Caco-2 (cell line): ENCODE data around the gene NRIP1. TPM values are rescaled to one million over a fixed set of nuclear protein-coding genes. Genes with fewer than 3 reads are reported as not detected.

Experiments used
- BruUV-seq: library from RNA; stranded (reverse); fragments of 400-500 nt; replicated peaks from 2 replicates; lab custom pipeline; 2021; lab: Mats Ljungman, UMichigan
- CTCF ChIA-PET: fragments of 300-600 bp; sonication (Branson Sonifier 250); formaldehyde crosslinking; loops from one replicate; lab custom pipeline; 2022; ENCODE audit warnings: antibody characterized with exemption; lab: Charles Lee
- POLR2A ChIA-PET: fragments of 300-600 bp; sonication (Branson Sonifier 250); formaldehyde crosslinking; loops from one replicate; lab custom pipeline; 2022; ENCODE audit warnings: antibody characterized with exemption; lab: Charles Lee
- DNase-seq, 2 experiments: peaks; one replicate each; pipeline versions ENCODE4 v3.0.0 to v3.0.0-alpha.2; 2020 to 2022
- H3K27me3 ChIP-seq: replicated peaks from 2 replicates; pipeline ENCODE4 v1.6.0; 2011; ENCODE audit warnings: low read length; ENCODE audit not compliant: control insufficient read depth, insufficient read depth
- H3K36me3 ChIP-seq: 2 replicates; pipeline ENCODE4 v1.5.1; 2011; ENCODE audit warnings: low read length; ENCODE audit not compliant: control insufficient read depth, insufficient read depth
- H3K4me1 ChIP-seq: fragments of 250-450 bp; sonication (Bioruptor Pico); 2 replicates; pipeline ENCODE4 v1.5.1; 2020; ENCODE audit warnings: mild to moderate bottlenecking
- H3K4me3 ChIP-seq: 2 replicates; pipeline ENCODE4 v1.5.1; 2011; ENCODE audit warnings: low read depth, mild to moderate bottlenecking, control low read depth, low read length
- H3K9me3 ChIP-seq: fragments of 250-450 bp; sonication (Bioruptor Pico); 2 replicates; pipeline ENCODE4 v1.5.1; 2020; ENCODE audit warnings: mild to moderate bottlenecking, moderate library complexity
- H3K27ac Mint-ChIP-seq: one replicate; pipeline ENCODE4 v1.8.0; 2022; ENCODE audit warnings: mixed read lengths; ENCODE audit not compliant: unreplicated experiment
- H3K27me3 Mint-ChIP-seq: one replicate; pipeline ENCODE4 v1.8.0; 2022; ENCODE audit warnings: mixed read lengths; ENCODE audit not compliant: insufficient read depth, unreplicated experiment
- H3K36me3 Mint-ChIP-seq: one replicate; pipeline ENCODE4 v1.8.0; 2022; ENCODE audit warnings: mild to moderate bottlenecking, mixed read lengths; ENCODE audit not compliant: insufficient read depth, unreplicated experiment
- H3K4me1 Mint-ChIP-seq: one replicate; pipeline ENCODE4 v1.8.0; 2022; ENCODE audit warnings: low read depth, mixed read lengths; ENCODE audit not compliant: unreplicated experiment
- H3K4me3 Mint-ChIP-seq: one replicate; pipeline ENCODE4 v1.8.0; 2022; ENCODE audit warnings: mild to moderate bottlenecking, moderate library complexity, mixed read lengths; ENCODE audit not compliant: unreplicated experiment
- H3K9me3 Mint-ChIP-seq: one replicate; pipeline ENCODE4 v1.8.0; 2022; ENCODE audit warnings: mixed read lengths; ENCODE audit not compliant: unreplicated experiment
- intact Hi-C: fragments of 100-400 bp; cut with micrococcal nuclease; formaldehyde crosslinking; loops from one replicate; pipeline ENCODE4 v1.10.0; 2022; ENCODE audit not compliant: unreplicated experiment
- total RNA-seq: library from RNA; stranded (reverse); gene quantifications from 2 replicates; pipeline ENCODE4 v1.2.3, GENCODE V29; 2022
- TF ChIP-seq, protein P1 (sequence below), 2 experiments: fragments of 200-600 bp in 1 of 2; IDR thresholded peaks; 1 replicate in 1 of 2; 2 replicates in 1 of 2; pipeline versions ENCODE4 v1.5.1 to v1.8.0; 2011 to 2022; ENCODE audit warnings: antibody characterized with exemption in 1 of 2, control low read depth in 1 of 2, inconsistent platforms in 1 of 2, low read depth in 1 of 2, low read length in 1 of 2, mild to moderate bottlenecking in 1 of 2, moderate library complexity in 1 of 2; ENCODE audit not compliant: insufficient read depth in 1 of 2, severe bottlenecking in 1 of 2, unreplicated experiment in 1 of 2

The NRIP1 gene
- total RNA-seq, 1 experiment from 2014 or later, result 28.6 TPM

DNA sequence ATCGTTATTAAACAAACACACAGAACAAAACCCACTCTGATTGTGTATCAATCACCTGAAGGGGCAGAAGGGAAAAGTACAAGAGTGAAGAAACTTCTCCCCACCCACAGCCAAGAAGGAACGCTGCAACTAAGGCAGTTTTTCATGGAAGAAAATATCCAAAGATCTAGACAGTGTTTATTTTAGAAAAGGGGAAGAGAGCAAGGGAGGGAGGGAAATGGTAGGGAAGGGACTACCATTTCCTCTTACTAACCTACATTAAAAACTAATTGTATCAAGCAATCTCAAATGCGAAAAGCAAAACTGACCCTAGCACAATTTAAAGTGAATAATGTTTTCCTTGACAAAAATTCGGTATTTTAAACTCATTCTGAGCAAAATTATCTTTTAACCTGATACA, 3.5 kb downstream of the NRIP1 start:
- peaks cover 37% of the 10 kb centered on the region for H3K4me1 ChIP-seq
- H3K36me3 ChIP-seq, result no peaks in the 10 kb centered on the region
- no peak overlapping the region for H3K4me3 Mint-ChIP-seq
- no peak overlapping the region for H3K4me3 ChIP-seq
- TF ChIP-seq, protein P1, sequence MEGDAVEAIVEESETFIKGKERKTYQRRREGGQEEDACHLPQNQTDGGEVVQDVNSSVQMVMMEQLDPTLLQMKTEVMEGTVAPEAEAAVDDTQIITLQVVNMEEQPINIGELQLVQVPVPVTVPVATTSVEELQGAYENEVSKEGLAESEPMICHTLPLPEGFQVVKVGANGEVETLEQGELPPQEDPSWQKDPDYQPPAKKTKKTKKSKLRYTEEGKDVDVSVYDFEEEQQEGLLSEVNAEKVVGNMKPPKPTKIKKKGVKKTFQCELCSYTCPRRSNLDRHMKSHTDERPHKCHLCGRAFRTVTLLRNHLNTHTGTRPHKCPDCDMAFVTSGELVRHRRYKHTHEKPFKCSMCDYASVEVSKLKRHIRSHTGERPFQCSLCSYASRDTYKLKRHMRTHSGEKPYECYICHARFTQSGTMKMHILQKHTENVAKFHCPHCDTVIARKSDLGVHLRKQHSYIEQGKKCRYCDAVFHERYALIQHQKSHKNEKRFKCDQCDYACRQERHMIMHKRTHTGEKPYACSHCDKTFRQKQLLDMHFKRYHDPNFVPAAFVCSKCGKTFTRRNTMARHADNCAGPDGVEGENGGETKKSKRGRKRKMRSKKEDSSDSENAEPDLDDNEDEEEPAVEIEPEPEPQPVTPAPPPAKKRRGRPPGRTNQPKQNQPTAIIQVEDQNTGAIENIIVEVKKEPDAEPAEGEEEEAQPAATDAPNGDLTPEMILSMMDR (IDR thresholded peaks at IDR 0.05; ENCODE audit: insufficient read depth in 1 of 2, low read depth in 1 of 2, low read length in 1 of 2, severe bottlenecking in 1 of 2, unreplicated experiment in 1 of 2), result no peak
- intact Hi-C loops, result loop anchor here (5.0 kb wide), 2 partner anchors 151 to 184 kb away; no protein-coding TSS in a partner anchor
- peaks cover 10% of the 10 kb centered on the region for H3K36me3 Mint-ChIP-seq
- no peaks in the 10 kb centered on the region for H3K27me3 ChIP-seq
- POLR2A ChIA-PET, result no interaction called here
- peaks cover 48% of the 10 kb centered on the region for H3K4me1 Mint-ChIP-seq
- H3K9me3 Mint-ChIP-seq, result no peaks in the 10 kb centered on the region
- CTCF ChIA-PET, result no interaction called here
- no peaks in the 10 kb centered on the region for H3K9me3 ChIP-seq
- H3K27me3 Mint-ChIP-seq, result no peaks in the 10 kb centered on the region
- H3K27ac Mint-ChIP-seq, result no peak overlapping the region
- no peak for DNase-seq
- no TSS peak for BruUV-seq

DNA sequence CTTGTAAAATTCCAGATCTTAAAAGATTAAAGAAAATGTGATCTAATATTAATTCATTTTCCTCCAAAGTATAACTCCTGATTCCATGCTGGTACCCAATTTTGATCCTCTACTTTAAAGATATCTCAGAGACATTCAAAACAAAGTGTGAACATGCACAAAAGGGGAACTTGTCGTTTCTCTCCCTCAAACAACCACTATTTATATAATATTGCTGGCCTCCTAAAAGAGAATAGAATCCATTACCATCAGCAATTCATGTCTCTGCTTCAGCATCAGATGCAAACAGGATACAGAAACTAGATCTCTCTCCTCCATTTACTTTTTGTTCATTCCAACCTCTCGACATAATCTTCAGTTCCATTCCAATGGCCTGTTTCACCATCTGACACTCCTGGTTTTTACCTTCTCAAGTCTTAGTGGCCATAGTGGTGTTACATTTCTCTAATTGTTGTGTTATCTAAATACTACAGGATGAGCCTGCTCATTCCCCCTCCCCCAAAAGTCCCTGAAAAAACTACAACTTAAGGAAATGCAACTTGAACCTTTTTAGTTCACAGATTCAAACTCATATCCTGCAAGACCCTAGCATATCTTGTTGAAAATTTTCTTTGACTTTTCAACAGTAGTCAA, 4.1 kb downstream of the NRIP1 start:
- no peak overlapping the region for H3K4me3 ChIP-seq
- ChIA-PET POLR2A (no interaction called here), CTCF (no interaction called here)
- H3K9me3 Mint-ChIP-seq, result no peaks in the 10 kb centered on the region
- H3K36me3 ChIP-seq, result no peaks in the 10 kb centered on the region
- no peaks in the 10 kb centered on the region for H3K27me3 Mint-ChIP-seq
- no TSS peak for BruUV-seq
- H3K27me3 ChIP-seq, result no peaks in the 10 kb centered on the region
- TF ChIP-seq, protein P1 (IDR thresholded peaks at IDR 0.05; ENCODE audit: insufficient read depth in 1 of 2, low read depth in 1 of 2, low read length in 1 of 2, severe bottlenecking in 1 of 2, unreplicated experiment in 1 of 2), result no peak
- H3K36me3 Mint-ChIP-seq, result peaks cover 10% of the 10 kb centered on the region
- H3K27ac Mint-ChIP-seq, result no peak overlapping the region
- intact Hi-C loops, result loop anchor here (5.0 kb wide), 2 partner anchors 152 to 183 kb away; no protein-coding TSS in a partner anchor
- peaks cover 48% of the 10 kb centered on the region for H3K4me1 Mint-ChIP-seq
- H3K4me3 Mint-ChIP-seq, result no peak overlapping the region
- no peak for DNase-seq
- H3K9me3 ChIP-seq, result no peaks in the 10 kb centered on the region
- peaks cover 37% of the 10 kb centered on the region for H3K4me1 ChIP-seq

- Mint-ChIP-seq H3K4me3 (no peak overlapping the region), H3K4me1 (peaks cover 48% of the 10 kb centered on the region), H3K27ac (no peak overlapping the region), H3K27me3 (no peaks in the 10 kb centered on the region), H3K36me3 (peaks cover 10% of the 10 kb centered on the region), H3K9me3 (no peaks in the 10 kb centered on the region)
- Histone ChIP-seq H3K9me3 (no peaks in the 10 kb centered on the region), H3K4me1 (peaks cover 37% of the 10 kb centered on the region), H3K36me3 (no peaks in the 10 kb centered on the region), H3K4me3 (no peak overlapping the region), H3K27me3 (no peaks in the 10 kb centered on the region)
- POLR2A ChIA-PET, result no interaction called here
- no TSS peak for BruUV-seq
- TF ChIP-seq, protein P1 (IDR thresholded peaks at IDR 0.05; ENCODE audit: insufficient read depth in 1 of 2, low read depth in 1 of 2, low read length in 1 of 2, severe bottlenecking in 1 of 2, unreplicated experiment in 1 of 2), result no peak
- DNase-seq, result no peak
- CTCF ChIA-PET, result no interaction called here
- intact Hi-C loops, result no loop called here
These were observed 5.4 kb downstream of the NRIP1 start for GRCh38 chr21:15059397-15059796.
